CD4-positive, alpha-beta memory T cell (primary cell): ENCODE measurements around the gene OST4. TPM values are rescaled to one million over a fixed set of nuclear protein-coding genes. Genes with fewer than 3 reads are reported as not detected.

Source experiments
- CTCF ChIA-PET: fragments of 350-600 bp; sonication (Branson Sonifier 250); formaldehyde crosslinking; loops from one replicate; lab custom pipeline; 2021; ENCODE audit warnings: inconsistent platforms; ENCODE audit not compliant: partially characterized antibody; lab: Charles Lee
- POLR2A ChIA-PET: fragments of 350-600 bp; sonication (Branson Sonifier 250); formaldehyde crosslinking; loops from one replicate; lab custom pipeline; 2021; ENCODE audit not compliant: partially characterized antibody; lab: Charles Lee
- DNase-seq, 5 donors: peaks; one replicate each; pipeline versions ENCODE4 v3.0.0 to v3.0.0-alpha.2; 2020 to 2022; ENCODE audit warnings: mixed read lengths in 1 of 5
- H3K27ac ChIP-seq: one replicate; pipeline ENCODE4 v1.7.0; 2013; ENCODE audit warnings: low read depth, low read length
- H3K27me3 ChIP-seq: 2 replicates; pipeline ENCODE4 v1.7.0; 2013; ENCODE audit warnings: mild to moderate bottlenecking, low read length, moderate library complexity; ENCODE audit not compliant: insufficient read depth
- H3K36me3 ChIP-seq: 2 replicates; pipeline ENCODE4 v1.7.0; 2013; ENCODE audit warnings: mild to moderate bottlenecking, low read length, moderate library complexity; ENCODE audit not compliant: insufficient read depth
- H3K4me1 ChIP-seq: 2 replicates; pipeline ENCODE4 v1.7.0; 2013; ENCODE audit warnings: mild to moderate bottlenecking, low read length, moderate library complexity; ENCODE audit not compliant: insufficient read depth
- H3K4me3 ChIP-seq, 2 donors: one replicate each; pipeline ENCODE4 v1.7.0; 2013; ENCODE audit warnings: low read length in 2 of 2, mild to moderate bottlenecking in 1 of 2
- H3K9me3 ChIP-seq, 2 donors: one replicate each; pipeline ENCODE4 v1.7.0; 2013; ENCODE audit warnings: low read length in 2 of 2, control low read depth in 1 of 2; ENCODE audit not compliant: control insufficient read depth in 1 of 2
- H3K27ac Mint-ChIP-seq, 7 donors: one replicate each; pipeline ENCODE4 v1.8.0; 2020 to 2021; ENCODE audit warnings: mixed read lengths in 7 of 7, mild to moderate bottlenecking in 6 of 7, inconsistent platforms in 3 of 7, moderate library complexity in 3 of 7
- H3K27me3 Mint-ChIP-seq, 2 donors: one replicate each; pipeline ENCODE4 v1.8.0; 2020 to 2021; ENCODE audit warnings: mixed read lengths in 2 of 2
- H3K36me3 Mint-ChIP-seq, 2 donors: one replicate each; pipeline ENCODE4 v1.8.0; 2020 to 2021; ENCODE audit warnings: mixed read lengths in 2 of 2, inconsistent platforms in 1 of 2, mild to moderate bottlenecking in 1 of 2
- H3K4me1 Mint-ChIP-seq, 4 donors: one replicate each; pipeline ENCODE4 v1.8.0; 2020 to 2021; ENCODE audit warnings: mixed read lengths in 4 of 4, mild to moderate bottlenecking in 1 of 4
- H3K4me3 Mint-ChIP-seq, 8 donors: one replicate each; pipeline ENCODE4 v1.8.0; 2020 to 2021; ENCODE audit warnings: mixed read lengths in 8 of 8, mild to moderate bottlenecking in 7 of 8, moderate library complexity in 6 of 8, inconsistent platforms in 3 of 8
- H3K9me3 Mint-ChIP-seq, 8 donors: one replicate each; pipeline ENCODE4 v1.8.0; 2020 to 2021; ENCODE audit warnings: mixed read lengths in 8 of 8, mild to moderate bottlenecking in 5 of 8, inconsistent platforms in 3 of 8, moderate library complexity in 1 of 8
- intact Hi-C: fragments of 100-400 bp; cut with micrococcal nuclease; formaldehyde crosslinking; loops from one replicate; pipeline ENCODE4 v1.15.1; 2023
- polyA plus RNA-seq, 2 donors: library from polyadenylated mRNA; unstranded; fragments of 300-500 nt; fragmentation: Illumina TruSeq; gene quantifications; one replicate each; pipeline ENCODE4 v1.2.3, GENCODE V29; 2021
- total RNA-seq, 2 experiments: library from RNA; stranded (reverse); gene quantifications; one replicate each; pipeline ENCODE4 v1.2.3, GENCODE V29; 2021

OST4 gene
- total and polyA plus RNA-seq, 4 experiments from 2014 or later = 269 to 958 (median 587) TPM

GRCh38 chr2:27092696-27093429 lies 21.4 kb upstream of the OST4 start:
- no peak overlapping the region for H3K27ac Mint-ChIP-seq
- Histone ChIP-seq H3K4me1 (peaks cover 9% of the 10 kb centered on the region), H3K27me3 (no peaks in the 10 kb centered on the region), H3K9me3 (no peaks in the 10 kb centered on the region), H3K4me3 (no peak overlapping the region), H3K36me3 (no peaks in the 10 kb centered on the region), H3K27ac (no peak overlapping the region)
- DNase-seq = no peak
- intact Hi-C loops = no loop called here
- no peaks in the 10 kb centered on the region for H3K27me3 Mint-ChIP-seq
- H3K4me3 Mint-ChIP-seq = no peak overlapping the region
- H3K4me1 Mint-ChIP-seq = peaks cover 8 to 13% (median 10%) of the 10 kb centered on the region in 4 donors
- no peaks in the 10 kb centered on the region for H3K36me3 Mint-ChIP-seq
- ChIA-PET CTCF (no interaction called here), POLR2A (no interaction called here)
- H3K9me3 Mint-ChIP-seq = no peaks in the 10 kb centered on the region

- peaks cover 8 to 21% (median 16%) of the 10 kb centered on the region in 4 donors for H3K4me1 Mint-ChIP-seq
- H3K4me3 Mint-ChIP-seq = no peak overlapping the region
- H3K36me3 ChIP-seq = no peaks in the 10 kb centered on the region
- no peaks in the 10 kb centered on the region for H3K27me3 ChIP-seq
- no peak for DNase-seq
- no peaks in the 10 kb centered on the region for H3K9me3 ChIP-seq
- peaks cover 13% of the 10 kb centered on the region for H3K4me1 ChIP-seq
- H3K27me3 Mint-ChIP-seq = no peaks in the 10 kb centered on the region
- no peak overlapping the region for H3K4me3 ChIP-seq
- H3K27ac ChIP-seq = no peak overlapping the region
- intact Hi-C loops = no loop called here
- ChIA-PET CTCF (interaction anchor here (1.0 to 1.1 kb wide), 2 partner anchors 8 to 129 kb away, joined by 3 read pairs; no protein-coding TSS in a partner anchor), POLR2A (no interaction called here)
- H3K27ac Mint-ChIP-seq = no peak overlapping the region
- no peaks in the 10 kb centered on the region for H3K9me3 Mint-ChIP-seq
- H3K36me3 Mint-ChIP-seq = no peaks in the 10 kb centered on the region
Observed at GRCh38 chr2:27091746-27092695, 20.6 kb upstream of the OST4 start.

GRCh38 chr2:27089111-27089954 lies 17.9 kb upstream of the OST4 start:
- H3K9me3 Mint-ChIP-seq = no peaks in the 10 kb centered on the region
- Histone ChIP-seq H3K4me1 (peaks cover 18% of the 10 kb centered on the region), H3K9me3 (no peaks in the 10 kb centered on the region), H3K36me3 (no peaks in the 10 kb centered on the region), H3K4me3 (no peak overlapping the region), H3K27ac (no peak overlapping the region), H3K27me3 (no peaks in the 10 kb centered on the region)
- no peak overlapping the region for H3K4me3 Mint-ChIP-seq
- DNase-seq = no peak
- peaks cover 0 to 2% of the 10 kb centered on the region in 2 donors for H3K36me3 Mint-ChIP-seq
- intact Hi-C loops = loop anchor here (5.0 kb wide), 1 partner anchor 338 kb away; the partner anchor contains the start of gene NRBP1
- no peaks in the 10 kb centered on the region for H3K27me3 Mint-ChIP-seq
- peak overlapping the region in 1 of 7 donors; percentile 58 for H3K27ac Mint-ChIP-seq
- POLR2A ChIA-PET = interaction anchor here (4.3 kb wide), 1 partner anchor 38 kb away, joined by 43 read pairs; the partner anchor contains the start of gene AGBL5
- H3K4me1 Mint-ChIP-seq = peaks cover 3 to 26% (median 17%) of the 10 kb centered on the region in 4 donors
- CTCF ChIA-PET = interaction anchor here (0.7 kb wide), 1 partner anchor 77 kb away, joined by 4 read pairs; no protein-coding TSS in a partner anchor

- no peak for DNase-seq
- H3K4me3 Mint-ChIP-seq = peak overlapping the region in 2 of 8 donors; percentile 17 to 69
- H3K36me3 ChIP-seq = no peaks in the 10 kb centered on the region
- peak overlapping the region in 1 of 7 donors; percentile 58 for H3K27ac Mint-ChIP-seq
- ChIA-PET CTCF (interaction anchor here (0.7 to 8.4 kb wide), 8 partner anchors 12 to 214 kb away, joined by 3 to 46 read pairs (median 4); partner anchors contain the start of genes AGBL5 and OST4), POLR2A (interaction anchor here (4.3 kb wide), 1 partner anchor 37 kb away, joined by 43 read pairs; the partner anchor contains the start of gene AGBL5)
- no peaks in the 10 kb centered on the region for H3K27me3 ChIP-seq
- H3K36me3 Mint-ChIP-seq = peaks cover 0 to 2% of the 10 kb centered on the region in 2 donors
- H3K9me3 ChIP-seq = no peaks in the 10 kb centered on the region
- no peak overlapping the region for H3K27ac ChIP-seq
- H3K4me1 ChIP-seq = peaks cover 18% of the 10 kb centered on the region
- no peak overlapping the region for H3K4me3 ChIP-seq
- H3K4me1 Mint-ChIP-seq = peaks cover 3 to 31% (median 17%) of the 10 kb centered on the region in 4 donors
- H3K9me3 Mint-ChIP-seq = no peaks in the 10 kb centered on the region
- intact Hi-C loops = loop anchor here (5.0 kb wide), 1 partner anchor 339 kb away; the partner anchor contains the start of gene NRBP1
- H3K27me3 Mint-ChIP-seq = no peaks in the 10 kb centered on the region
Observed at GRCh38 chr2:27088634-27089033, 17.2 kb upstream of the OST4 start.

DNA sequence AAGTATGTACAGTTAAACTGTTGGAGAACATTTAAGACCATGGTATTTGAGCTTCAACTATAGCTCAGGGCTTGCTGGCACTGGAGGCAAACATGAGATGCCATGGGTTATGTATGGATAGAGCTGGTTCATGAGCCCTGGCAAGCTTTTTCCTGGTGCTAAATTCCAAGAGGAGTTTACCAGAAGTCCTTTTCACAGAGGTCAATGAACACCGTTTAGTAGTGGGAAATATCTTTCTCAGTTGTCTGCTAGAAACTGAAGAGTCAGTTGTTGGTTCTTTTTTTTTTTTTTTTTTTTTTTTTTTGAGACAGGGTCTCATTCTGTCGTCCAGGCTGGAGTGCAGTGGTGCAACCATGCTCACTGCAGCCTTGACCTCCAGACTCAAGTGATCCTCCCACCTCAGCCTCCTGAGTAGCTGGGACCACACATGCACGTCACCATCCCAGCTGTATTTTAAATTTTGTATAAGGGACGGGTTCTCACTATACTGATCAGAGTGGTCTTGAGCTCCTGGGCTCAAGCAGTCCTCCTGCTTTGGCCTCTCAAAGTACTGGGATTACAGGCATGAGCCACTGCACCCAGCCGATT lies 16.5 kb upstream of the OST4 start:
- intact Hi-C loops = loop anchor here (5.0 kb wide), 1 partner anchor 339 kb away; the partner anchor contains the start of gene NRBP1
- peaks cover 0 to 2% of the 10 kb centered on the region in 2 donors for H3K36me3 Mint-ChIP-seq
- DNase-seq = no peak
- ChIA-PET POLR2A (interaction anchor here (1.0 to 8.8 kb wide), 7 partner anchors 8 to 215 kb away, joined by 4 to 187 read pairs (median 10); partner anchors contain the start of genes AGBL5, ATRAID, OST4 and SLC5A6), CTCF (interaction anchor here (0.7 to 8.4 kb wide), 13 partner anchors 8 to 215 kb away, joined by 3 to 46 read pairs (median 4); partner anchors contain the start of genes AGBL5 and OST4)
- no peaks in the 10 kb centered on the region for H3K9me3 Mint-ChIP-seq
- Histone ChIP-seq H3K9me3 (no peaks in the 10 kb centered on the region), H3K4me1 (peaks cover 18% of the 10 kb centered on the region), H3K4me3 (no peak overlapping the region), H3K36me3 (no peaks in the 10 kb centered on the region), H3K27ac (no peak overlapping the region), H3K27me3 (no peaks in the 10 kb centered on the region)
- H3K4me3 Mint-ChIP-seq = peak overlapping the region in 6 of 8 donors; percentile 25 to 90 (median 62)
- no peaks in the 10 kb centered on the region for H3K27me3 Mint-ChIP-seq
- peak overlapping the region in 1 of 7 donors; percentile 78 for H3K27ac Mint-ChIP-seq
- peaks cover 3 to 31% (median 17%) of the 10 kb centered on the region in 4 donors for H3K4me1 Mint-ChIP-seq
